Epithelial cell of proximal tubule (primary cell): ENCODE data around the gene ITSN1. TPM values are rescaled to one million over a fixed set of nuclear protein-coding genes. Genes with fewer than 3 reads are reported as not detected.

Experiments used
- DNase-seq: peaks from one replicate; pipeline ENCODE4 v3.0.0-alpha.2; 2011; ENCODE audit warnings: low read depth
- H3K4me3 ChIP-seq: 2 replicates; pipeline ENCODE4 v1.5.1; 2011; ENCODE audit warnings: low read depth, mild to moderate bottlenecking, low read length
- CTCF ChIP-seq: conservative IDR thresholded peaks from 2 replicates; pipeline ENCODE4 v1.5.1; 2012; ENCODE audit warnings: low read depth, mild to moderate bottlenecking, low read length
- total RNA-seq: library from RNA; depleted of rRNA; stranded (reverse); fragments of >200 nt; gene quantifications from 2 replicates; pipeline ENCODE4 v1.2.3, GENCODE V29; 2015

Gene ITSN1
- total RNA-seq, 1 donor from 2014 or later: 24.5 TPM

GRCh38 chr21:33698087-33698860 lies 56.0 kb downstream of the ITSN1 start:
- TF ChIP-seq CTCF: no peak
- H3K4me3 ChIP-seq: no peak overlapping the region
- DNase-seq: no peak

GRCh38 chr21:33699277-33699676 lies 57.0 kb downstream of the ITSN1 start:
- no peak for DNase-seq
- no peak overlapping the region for H3K4me3 ChIP-seq
- TF ChIP-seq CTCF: no peak

- no peak for DNase-seq
- no peak for TF ChIP-seq CTCF
- no peak overlapping the region for H3K4me3 ChIP-seq
Observed at GRCh38 chr21:33700491-33700890, 58.2 kb downstream of the ITSN1 start.

- H3K4me3 ChIP-seq: no peak overlapping the region
- no peak for DNase-seq
Observed at GRCh38 chr21:33703750-33704606, 61.7 kb downstream of the ITSN1 start.

GRCh38 chr21:33707846-33708245 lies 65.5 kb downstream of the ITSN1 start:
- no peak for DNase-seq
- no peak for TF ChIP-seq CTCF
- H3K4me3 ChIP-seq: no peak overlapping the region

More at GRCh38 chr21:33703750-33704606, 61.7 kb downstream of the ITSN1 start:
- TF ChIP-seq CTCF: no peak

- no peak overlapping the region for H3K4me3 ChIP-seq
- no peak for DNase-seq
- TF ChIP-seq CTCF: no peak
Observed at GRCh38 chr21:33708874-33709273, 66.6 kb downstream of the ITSN1 start.
